Anterior cingulate cortex (tissue), 58 donors: ENCODE data around the gene AKAP6.

Experiments used
- DNase-seq, 58 donors: peaks; one replicate each; lab custom pipeline; 2025; lab: John Stamatoyannopoulos, UW

Gene AKAP6

DNA sequence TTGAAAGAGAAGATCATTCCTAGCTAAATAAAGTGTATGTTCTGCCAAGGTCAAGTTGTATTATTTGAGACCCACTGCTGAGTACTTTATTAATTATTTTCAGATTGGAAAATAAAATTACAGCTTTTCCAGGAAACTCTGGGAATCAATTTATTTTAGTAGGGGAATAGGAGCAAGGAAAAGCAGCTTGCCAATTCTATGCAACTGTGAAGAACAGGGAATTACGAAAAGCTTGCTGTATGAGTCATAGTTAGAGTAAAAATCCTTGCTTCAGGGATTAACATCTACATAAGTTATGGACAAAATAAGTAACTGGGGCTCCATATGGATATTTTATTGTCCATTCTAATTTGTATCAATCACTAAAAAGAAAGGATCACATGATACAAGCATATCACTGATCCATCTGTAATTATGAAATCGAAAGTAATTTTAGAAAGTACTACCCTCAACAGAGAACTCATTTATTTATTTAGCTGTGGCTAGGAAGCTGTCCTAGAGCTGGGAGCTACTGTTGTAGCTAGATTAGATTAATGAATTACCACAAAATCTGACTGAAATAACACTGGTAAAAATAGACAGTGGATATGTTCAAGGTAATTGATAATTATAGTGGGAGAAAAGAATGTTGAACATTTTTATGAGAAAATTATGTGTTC lies 306.1 kb downstream of the AKAP6 start:
- peak in 1 of 58 donors; percentile 38 for DNase-seq

DNA sequence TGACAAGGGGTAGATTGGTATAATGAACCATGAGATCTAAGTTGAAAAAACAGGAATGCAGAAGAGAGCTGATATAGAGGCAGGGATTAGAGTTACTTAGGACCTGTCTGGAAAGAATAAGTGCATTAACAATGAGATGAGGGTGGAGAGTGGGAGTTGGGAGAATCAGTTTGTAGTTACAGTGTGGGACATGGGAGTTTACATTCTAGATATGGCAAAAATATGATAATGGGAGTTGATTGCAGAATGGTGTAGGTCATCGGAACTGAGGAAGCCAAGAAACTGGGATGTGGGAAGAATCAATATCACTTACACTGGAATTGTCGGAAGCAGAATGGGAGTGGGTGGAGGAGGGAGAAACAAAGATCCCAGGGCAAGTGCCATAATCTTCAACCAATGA lies 308.5 kb downstream of the AKAP6 start:
- no peak for DNase-seq

DNA sequence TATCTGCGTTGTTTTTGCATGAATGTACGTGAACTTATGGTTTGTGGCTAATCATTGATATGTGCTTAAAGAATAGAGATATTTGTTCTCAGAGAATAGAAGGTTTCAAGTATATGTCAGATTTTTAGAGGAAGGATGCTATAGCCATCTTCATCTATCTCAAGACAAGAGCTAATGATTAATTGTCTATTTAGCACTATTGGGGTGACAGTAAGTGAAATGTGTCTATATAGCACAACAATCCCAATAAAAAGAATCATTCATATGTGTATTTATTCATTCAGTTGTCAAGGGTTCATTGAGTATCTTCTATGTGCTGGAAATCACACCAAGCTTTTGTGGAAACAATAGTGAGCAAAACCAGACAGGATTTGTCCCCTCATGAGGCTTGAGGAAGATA lies 310.1 kb downstream of the AKAP6 start:
- DNase-seq: no peak

DNA sequence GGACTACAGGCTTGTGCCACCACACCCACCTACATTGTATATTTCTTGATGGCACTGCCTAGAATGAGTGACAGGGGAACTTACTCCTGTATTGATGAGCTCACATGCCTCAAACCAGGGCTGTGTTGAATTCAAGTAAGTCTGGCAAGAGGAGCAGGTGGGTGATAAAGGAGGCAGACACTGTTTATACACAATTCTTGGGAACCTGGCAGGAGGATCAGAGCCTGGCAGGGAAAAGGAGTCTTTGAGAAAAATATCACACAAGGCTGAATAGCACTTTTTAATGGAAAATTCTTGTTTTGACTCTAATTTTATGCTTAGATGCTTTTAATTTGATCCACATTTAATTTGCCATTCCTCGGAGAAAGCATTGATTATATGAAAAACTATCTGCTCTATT lies 316.5 kb downstream of the AKAP6 start:
- no peak for DNase-seq

DNA sequence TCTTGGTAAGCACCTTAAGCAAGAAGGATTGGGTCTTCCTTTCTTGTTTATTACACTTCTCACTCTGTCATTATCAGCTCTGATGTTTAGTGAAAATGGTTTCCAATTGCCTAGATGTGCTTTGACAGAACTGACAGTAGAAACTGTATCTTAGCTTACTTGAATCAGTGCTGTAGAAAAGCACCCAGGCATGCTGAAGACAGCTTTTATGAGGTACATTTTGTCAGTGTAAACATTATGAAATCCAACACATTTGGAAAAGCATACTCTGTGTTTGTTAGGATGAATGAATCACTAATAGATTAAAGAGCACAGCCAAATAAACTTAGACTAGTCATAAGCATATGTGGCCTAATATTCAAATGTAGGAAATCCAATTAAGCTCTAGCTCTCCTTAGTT lies 319.3 kb downstream of the AKAP6 start:
- DNase-seq: no peak

DNA sequence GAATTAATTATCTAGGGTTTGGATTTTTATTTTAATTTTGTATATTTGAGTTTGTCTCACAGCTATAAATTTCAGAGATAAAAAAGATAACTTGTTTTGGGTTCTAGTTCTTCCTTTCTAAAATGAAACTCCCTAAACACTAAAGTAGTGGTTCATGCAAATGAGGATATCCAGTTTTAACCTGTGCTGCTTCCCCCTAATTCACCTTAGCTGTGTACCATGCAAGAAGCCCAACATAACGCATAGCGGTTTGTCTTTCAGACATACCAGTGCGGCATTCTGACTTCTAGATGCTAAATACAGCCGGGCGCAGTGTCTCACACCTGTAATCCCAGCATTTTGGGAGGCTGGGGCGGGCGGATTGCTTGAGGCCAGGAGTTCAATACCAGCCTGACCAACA lies 320.9 kb downstream of the AKAP6 start:
- DNase-seq: no peak

DNA sequence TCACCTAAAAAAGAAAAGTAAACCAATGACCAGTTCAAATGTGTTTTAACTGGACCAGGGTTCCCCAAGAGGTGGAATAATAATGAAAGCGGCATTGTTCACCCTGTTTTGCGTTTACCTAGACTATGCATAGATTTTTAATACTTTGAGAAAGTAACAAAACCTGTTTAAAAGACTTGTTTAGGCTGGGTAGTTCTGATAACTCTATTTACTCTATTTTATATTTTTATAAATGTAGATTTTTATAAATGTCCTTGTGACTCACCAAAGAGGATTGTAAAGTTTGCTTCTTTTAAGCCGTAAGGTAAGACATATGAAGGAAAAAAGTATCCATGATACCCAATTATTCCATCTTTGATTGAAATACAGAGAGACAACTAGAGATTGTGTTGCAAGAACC lies 321.6 kb downstream of the AKAP6 start:
- DNase-seq: no peak

DNA sequence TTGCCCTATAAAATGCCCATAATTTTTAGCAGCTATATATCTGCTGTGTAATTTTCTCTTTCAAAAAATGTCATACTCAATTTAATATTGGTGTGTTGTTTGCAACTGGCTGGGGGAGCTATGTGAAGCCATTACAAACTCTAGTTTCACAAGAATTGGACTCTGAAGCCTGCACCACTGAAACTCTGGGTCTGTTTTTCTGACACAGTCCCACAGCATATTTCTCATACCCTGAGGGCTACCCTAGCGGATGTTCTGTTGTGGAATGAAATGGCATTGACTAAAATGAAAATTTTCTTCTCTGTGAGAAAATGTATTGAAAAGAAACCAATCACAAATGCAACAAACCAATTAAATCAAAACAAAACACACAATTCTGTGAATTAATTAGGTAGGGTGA lies 325.0 kb downstream of the AKAP6 start:
- no peak for DNase-seq

DNA sequence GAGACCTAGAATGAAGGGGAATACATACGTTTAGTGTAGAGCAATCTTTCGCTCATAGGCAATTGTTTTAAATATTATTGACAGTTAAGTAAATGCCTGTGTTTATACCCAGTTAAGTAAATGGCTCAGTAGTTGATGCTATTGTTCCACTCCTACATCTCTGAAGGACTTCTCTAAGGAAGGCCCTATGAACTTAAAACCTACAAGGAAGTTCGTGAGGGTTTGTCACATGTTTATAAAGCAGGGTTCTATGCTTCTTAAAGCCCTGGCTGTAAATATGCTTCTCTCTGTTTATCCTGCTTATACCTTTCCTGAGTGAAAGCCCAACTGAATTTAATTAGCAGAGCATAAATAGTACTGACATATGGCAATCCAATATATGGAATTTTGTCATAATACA lies 327.5 kb downstream of the AKAP6 start:
- no peak for DNase-seq

DNA sequence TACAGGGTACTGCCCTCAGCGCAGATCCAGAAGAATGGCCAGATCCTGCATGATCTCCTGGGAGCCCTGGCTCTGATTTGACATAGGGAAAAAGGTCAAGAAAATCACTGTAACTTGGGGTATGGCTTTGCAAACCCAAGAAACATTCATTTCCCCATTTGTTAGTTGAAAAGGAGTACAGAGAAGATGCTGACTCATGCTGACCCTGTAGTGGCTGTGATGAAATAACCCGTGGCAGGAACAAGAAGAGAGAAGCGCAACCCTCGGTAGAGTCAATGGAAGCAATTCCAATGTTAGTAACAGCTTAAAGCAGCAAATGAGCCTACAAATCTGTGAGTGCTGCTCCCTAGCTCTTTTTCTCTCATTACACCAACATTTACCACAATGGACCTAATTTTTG lies 328.0 kb downstream of the AKAP6 start:
- DNase-seq: peak in 31 of 58 donors; percentile 0 to 73 (median 17)

DNA sequence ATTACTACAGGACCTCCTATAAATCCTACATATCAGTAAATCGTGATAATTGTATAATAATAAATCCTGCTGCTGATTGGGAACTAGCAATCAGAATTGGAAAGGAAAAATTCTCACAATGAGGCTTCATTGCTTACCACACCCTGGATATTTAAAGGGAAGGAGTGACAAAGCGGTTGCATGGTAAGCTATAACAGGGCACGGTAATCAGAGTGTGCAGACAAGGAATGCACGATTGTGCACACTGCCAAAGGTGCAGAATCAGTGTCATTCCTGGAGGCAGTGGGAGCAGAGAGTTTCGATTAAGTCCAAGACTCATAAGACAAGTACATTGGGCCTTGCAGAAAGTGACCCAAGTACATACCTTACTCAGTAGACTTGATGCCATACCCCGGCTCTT lies 332.1 kb downstream of the AKAP6 start:
- DNase-seq: no peak

DNA sequence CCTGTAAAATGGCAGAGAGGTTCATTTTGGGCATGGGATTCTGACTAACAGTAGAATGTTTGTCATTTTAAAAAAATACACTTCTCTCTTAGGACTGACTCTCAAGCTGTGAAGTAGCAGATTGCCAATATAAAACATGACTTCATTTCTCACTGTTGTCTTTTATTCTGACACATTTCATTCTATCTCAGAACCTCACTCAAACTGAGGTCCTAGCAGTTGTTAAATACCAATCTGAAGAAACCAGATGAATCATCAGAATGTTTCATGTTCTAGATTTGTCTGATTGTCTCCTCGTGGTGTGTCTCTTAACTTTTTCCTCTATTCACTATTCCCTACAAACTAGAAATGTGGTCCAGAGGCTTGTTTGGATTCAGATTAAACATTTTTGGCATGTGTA lies 333.1 kb downstream of the AKAP6 start:
- no peak for DNase-seq

DNA sequence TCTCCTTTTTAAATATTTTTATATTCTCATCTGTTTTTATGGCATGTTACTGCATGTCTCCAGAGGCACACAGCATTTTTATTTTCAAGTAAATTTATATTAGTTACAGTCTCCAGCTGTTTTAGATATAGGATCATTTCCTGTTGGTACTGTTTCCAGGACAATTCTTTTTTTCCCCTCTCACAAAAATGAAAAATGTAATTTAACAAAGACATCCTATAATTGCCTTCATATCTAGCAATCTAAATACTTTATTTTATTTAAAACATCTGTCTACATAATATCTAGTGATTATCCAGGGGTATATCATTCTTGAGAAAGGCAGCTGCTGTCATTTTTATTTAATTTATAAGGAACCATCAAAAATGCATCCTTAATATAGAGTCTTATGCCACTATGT lies 337.2 kb downstream of the AKAP6 start:
- DNase-seq: no peak

DNA sequence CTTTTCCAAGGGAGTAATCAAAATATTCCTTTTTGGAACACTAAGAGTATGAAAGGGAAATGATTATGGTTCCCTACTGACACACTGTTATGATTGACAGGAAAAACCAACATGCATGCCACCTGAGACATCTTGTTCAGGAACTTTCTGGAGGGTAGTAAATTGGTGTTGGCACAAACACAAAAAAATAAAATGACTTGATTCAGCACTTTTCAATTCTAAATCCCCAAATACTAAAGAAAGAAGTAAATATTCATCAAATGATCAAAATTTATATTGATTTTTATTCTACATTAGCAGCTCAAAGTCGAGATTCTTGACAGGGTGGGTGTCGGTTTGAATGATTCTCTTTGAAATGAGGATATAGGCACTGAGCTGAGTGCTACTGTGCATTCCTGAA lies 338.2 kb downstream of the AKAP6 start:
- DNase-seq: no peak

DNA sequence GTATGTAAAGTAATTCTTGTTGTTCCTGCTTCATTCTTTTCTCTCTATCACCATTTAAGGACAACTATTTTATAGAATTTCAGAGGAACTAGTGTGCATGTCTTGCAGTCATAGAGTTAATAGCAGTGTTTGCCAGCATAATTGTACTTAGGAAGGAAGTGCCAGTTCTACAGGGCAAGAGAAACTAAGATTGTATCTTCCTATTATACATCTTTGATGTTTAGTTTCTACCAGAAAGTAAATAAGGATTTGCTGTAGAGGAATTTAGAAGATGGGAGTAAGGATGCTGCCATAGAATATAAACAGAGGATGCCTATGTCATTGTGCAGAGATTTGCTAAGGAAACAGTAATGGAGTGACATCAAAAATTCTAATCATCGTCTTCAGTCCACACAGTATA lies 338.7 kb downstream of the AKAP6 start:
- DNase-seq: no peak

DNA sequence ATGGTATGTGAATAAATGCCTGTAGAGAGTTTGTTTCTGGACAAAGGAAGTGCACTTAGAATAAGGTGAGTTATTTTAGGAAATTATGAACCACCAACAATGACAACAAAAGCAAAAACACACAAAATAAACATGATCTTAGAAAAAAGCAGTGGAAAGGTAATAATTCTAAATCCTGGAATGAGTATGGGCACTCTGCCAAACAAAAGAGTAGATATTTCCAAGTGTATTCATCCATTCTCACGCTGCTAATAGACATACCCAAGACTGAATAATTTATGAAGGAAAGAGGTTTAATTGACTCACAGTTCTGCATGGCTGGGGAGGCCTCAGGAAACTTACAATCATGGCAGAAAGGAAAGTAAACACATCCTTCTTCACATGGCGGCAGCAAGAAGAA lies 340.3 kb downstream of the AKAP6 start:
- no peak for DNase-seq

DNA sequence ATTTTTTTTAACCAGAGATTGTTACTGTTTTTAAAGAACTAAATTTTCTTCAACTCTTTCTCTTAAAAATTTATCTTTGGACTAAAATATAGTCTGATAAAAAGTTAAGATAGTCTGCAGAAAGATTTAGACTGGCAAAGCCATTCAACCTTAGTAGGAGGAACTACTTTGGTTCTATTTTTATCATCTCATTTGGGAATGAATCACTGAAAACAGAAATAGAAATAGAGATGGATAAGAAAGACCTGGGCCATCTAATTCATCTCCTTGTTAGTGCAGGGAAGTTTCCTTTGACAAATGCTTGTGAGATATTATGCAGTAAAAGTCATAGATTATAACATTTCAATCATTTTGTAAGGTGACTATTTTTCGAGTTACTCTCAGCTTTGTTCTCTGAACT lies 346.3 kb downstream of the AKAP6 start:
- no peak for DNase-seq

DNA sequence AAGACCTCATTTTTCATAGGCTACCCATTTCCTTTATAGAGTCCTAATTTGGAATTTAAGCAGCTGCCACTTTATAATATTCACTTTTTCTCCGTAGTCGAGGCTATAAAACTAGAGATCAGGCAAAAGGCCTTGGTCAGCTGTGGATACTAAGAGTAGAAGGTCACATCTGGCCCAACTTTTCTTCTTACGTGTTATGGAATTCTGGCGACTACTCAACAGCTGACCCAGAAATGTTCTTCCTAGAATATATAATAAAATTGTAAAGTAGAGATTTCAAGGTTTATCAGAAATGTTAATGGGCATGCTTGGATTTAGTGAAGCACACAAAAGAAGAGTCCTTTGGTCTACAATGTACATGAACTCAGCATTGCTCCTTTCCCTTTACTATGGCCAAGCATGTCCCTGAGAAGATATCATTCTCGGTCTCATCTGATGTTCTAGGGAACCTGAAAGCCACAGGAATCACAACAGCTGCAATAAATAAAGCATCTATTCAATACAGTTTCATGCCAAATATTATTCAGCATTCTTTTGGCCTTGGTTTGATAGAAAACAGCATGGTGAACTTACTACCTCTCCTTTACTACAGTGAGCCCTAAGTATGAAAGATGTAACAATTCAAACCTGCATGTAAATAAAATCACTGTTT lies 348.2 kb downstream of the AKAP6 start:
- no peak for DNase-seq

DNA sequence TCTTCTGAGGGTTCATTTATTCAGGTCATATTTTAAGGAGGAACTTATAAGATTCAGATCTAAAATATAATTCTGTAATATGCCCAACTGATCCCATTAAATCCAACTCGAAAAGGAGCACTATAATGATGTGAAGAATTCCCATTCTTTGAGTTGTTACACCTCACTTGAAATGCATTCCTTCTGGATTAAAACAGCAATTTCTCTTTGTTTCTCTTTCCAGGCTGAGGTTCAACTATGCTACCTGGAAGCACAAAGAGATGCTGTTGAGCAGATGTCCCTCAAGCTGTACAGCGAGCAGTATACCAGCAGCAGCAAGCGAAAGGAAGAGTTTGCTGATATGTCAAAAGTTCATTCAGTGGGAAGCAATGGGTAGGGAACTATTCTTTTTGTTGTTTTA lies 349.0 kb downstream of the AKAP6 start:
- no peak for DNase-seq

DNA sequence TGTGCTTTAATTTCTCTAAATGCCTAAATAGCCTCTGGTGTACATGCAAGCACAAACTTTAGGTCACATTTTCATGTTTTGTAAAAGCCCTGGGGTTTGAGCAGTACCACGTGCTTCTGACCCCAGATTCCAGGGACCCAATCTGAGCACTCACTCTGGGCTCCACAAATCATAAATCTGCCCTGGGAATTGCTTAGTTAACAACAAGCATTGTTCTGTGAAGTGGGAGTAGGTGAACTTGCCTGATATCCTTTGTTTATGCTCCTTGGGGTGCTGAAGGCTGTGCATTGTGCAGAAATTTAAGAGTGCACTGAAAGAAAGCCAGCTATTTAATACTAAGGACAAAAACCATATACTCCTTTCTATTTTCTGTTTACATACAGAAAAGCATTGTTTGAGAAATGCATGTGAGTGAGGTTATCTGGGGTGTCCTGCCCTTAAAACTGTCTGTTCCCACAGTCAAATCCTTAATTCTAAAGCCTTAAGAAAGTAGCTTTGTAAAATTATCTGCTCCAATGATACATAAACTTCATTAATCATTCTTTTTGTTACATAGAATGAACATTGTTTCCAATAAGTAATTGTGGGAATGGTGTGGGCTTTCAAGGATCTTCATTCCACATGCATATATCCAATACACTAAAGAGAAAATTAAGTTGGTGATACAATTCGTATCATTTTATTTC lies 351.0 kb downstream of the AKAP6 start:
- no peak for DNase-seq

DNA sequence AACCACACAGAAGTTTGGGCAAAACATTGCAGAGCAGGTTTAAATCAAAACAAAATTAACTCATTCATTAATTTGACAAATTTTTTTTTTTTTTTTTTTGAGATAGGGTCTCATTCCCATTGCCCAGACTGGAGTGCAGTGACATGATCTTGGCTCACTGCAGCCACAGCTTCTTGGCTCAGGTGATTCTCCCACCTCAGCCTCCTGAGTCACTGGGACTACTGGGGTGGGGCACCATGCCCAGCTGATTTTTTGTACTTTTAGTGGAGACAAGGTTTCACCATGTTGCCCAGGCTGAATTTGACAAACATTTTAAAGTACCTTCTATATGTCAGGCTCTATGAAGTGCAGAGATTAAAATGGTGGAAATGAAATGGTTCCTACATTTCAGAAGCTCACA lies 352.5 kb downstream of the AKAP6 start:
- no peak for DNase-seq

DNA sequence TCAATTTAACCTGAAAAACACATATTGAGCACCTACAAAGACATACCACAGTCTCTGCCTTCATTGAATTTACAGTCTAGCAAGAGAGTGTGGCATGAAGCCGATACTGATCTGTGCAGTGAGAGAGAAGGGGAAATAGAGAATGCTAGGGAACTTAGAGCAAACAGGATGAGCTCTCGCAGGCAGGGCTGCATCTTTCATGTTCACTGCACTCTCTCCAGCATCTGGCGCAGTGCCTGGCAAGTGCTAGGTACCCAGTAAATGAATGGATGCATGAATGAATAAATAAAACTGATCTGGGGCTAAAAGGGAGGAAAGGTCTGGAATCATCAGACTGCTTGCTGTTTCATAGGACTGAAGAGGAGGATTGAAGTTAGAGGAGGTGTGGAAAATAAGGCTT lies 353.1 kb downstream of the AKAP6 start:
- peak in 12 of 58 donors; percentile 0 to 35 (median 4) for DNase-seq
